Activated CD8-positive, alpha-beta T cell treated with anti-CD3 and anti-CD28 coated beads for 36 hours (primary cell): ENCODE results near the gene PROSER2. TPM values are rescaled to one million over a fixed set of nuclear protein-coding genes. Genes with fewer than 3 reads are reported as not detected.
A peak's percentile ranks its signal among the peaks of the same experiment; 100 is the strongest.

Experiments used
- ATAC-seq: fragments of 200-7000 bp; cut with Tn5 transposase; one replicate; pipeline ENCODE4 v1.10.0; 2021; ENCODE audit warnings: mild to moderate bottlenecking, moderate library complexity
- CTCF ChIA-PET: fragments of 350-600 bp; sonication (Branson Sonifier 250); formaldehyde crosslinking; loops from one replicate; lab custom pipeline; 2021; ENCODE audit warnings: antibody characterized with exemption; lab: Charles Lee
- POLR2A ChIA-PET: fragments of 350-600 bp; sonication (Branson Sonifier 250); formaldehyde crosslinking; loops from one replicate; lab custom pipeline; 2021; ENCODE audit warnings: antibody characterized with exemption; lab: Charles Lee
- DNase-seq: peaks from one replicate; pipeline ENCODE4 v3.0.0-alpha.2; 2020
- H3K27ac Mint-ChIP-seq: one replicate; pipeline ENCODE4 v1.8.0; 2021; ENCODE audit warnings: mild to moderate bottlenecking, mixed read lengths
- H3K27me3 Mint-ChIP-seq: one replicate; pipeline ENCODE4 v1.8.0; 2021; ENCODE audit warnings: mixed read lengths
- H3K36me3 Mint-ChIP-seq: one replicate; pipeline ENCODE4 v1.8.0; 2021; ENCODE audit warnings: low read depth, mixed read lengths
- H3K4me1 Mint-ChIP-seq: one replicate; pipeline ENCODE4 v1.8.0; 2021; ENCODE audit warnings: low read depth, mixed read lengths
- H3K4me3 Mint-ChIP-seq: one replicate; pipeline ENCODE4 v1.8.0; 2021; ENCODE audit warnings: mild to moderate bottlenecking, moderate library complexity, mixed read lengths
- H3K9me3 Mint-ChIP-seq: one replicate; pipeline ENCODE4 v1.8.0; 2021; ENCODE audit warnings: mixed read lengths
- intact Hi-C: fragments of 100-400 bp; cut with micrococcal nuclease; formaldehyde crosslinking; loops from one replicate; pipeline ENCODE4 v1.10.0; 2022
- total RNA-seq, 2 experiments: library from RNA; stranded (reverse); gene quantifications; one replicate each; pipeline ENCODE4 v1.2.3, GENCODE V29; 2021
- TF ChIP-seq, protein P1 (sequence below): fragments of 200-600 bp; IDR thresholded peaks from one replicate; pipeline ENCODE4 v1.8.0; 2022; ENCODE audit warnings: antibody characterized with exemption, mild to moderate bottlenecking

The PROSER2 gene
- total RNA-seq, 2 experiments from 2014 or later, result 1.1 to 1.7 TPM

- Mint-ChIP-seq H3K27me3 (peaks cover 42% of the 10 kb centered on the region), H3K4me1 (peaks cover 12% of the 10 kb centered on the region)
- CTCF ChIA-PET, result interaction anchor here (1.2 to 1.6 kb wide), 2 partner anchors 41 to 162 kb away, joined by 3 to 5 read pairs; no protein-coding TSS in a partner anchor
These were observed 1.2 kb downstream of the PROSER2 start for GRCh38 chr10:11824376-11824775.

DNA sequence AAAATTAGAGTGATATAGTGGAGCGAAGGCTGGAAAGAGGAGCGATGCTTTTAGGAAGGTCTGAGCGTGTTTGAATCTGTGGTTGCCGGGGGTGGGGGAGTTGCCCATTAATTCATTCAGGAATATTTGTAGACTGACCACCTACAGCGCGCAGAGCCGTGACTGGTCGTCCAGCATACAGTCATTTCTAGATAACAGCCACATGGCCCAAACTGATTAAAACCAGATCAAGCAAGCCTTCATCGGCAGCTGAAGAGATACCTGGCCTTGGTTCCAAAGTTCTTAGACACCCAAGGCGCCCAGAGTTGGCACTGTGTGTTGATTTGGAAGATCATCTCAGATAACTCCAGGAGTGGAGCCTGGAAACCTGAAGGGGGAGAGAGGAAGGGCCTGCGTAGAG lies 1.7 kb downstream of the PROSER2 start:
- ChIA-PET POLR2A (interaction anchor here (0.7 kb wide), 1 partner anchor 309 kb away, joined by 3 read pairs; no protein-coding TSS in a partner anchor), CTCF (interaction anchor here (1.2 to 1.6 kb wide), 2 partner anchors 42 to 162 kb away, joined by 3 to 5 read pairs; no protein-coding TSS in a partner anchor)
- Mint-ChIP-seq H3K4me3 (no peak overlapping the region), H3K27ac (no peak overlapping the region), H3K9me3 (no peaks in the 10 kb centered on the region), H3K36me3 (no peaks in the 10 kb centered on the region), H3K4me1 (peaks cover 8% of the 10 kb centered on the region), H3K27me3 (peaks cover 44% of the 10 kb centered on the region)
- intact Hi-C loops, result no loop called here
- DNase-seq (no peak), ATAC-seq (no peak)
- TF ChIP-seq, protein P1, sequence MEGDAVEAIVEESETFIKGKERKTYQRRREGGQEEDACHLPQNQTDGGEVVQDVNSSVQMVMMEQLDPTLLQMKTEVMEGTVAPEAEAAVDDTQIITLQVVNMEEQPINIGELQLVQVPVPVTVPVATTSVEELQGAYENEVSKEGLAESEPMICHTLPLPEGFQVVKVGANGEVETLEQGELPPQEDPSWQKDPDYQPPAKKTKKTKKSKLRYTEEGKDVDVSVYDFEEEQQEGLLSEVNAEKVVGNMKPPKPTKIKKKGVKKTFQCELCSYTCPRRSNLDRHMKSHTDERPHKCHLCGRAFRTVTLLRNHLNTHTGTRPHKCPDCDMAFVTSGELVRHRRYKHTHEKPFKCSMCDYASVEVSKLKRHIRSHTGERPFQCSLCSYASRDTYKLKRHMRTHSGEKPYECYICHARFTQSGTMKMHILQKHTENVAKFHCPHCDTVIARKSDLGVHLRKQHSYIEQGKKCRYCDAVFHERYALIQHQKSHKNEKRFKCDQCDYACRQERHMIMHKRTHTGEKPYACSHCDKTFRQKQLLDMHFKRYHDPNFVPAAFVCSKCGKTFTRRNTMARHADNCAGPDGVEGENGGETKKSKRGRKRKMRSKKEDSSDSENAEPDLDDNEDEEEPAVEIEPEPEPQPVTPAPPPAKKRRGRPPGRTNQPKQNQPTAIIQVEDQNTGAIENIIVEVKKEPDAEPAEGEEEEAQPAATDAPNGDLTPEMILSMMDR, result no peak

More at GRCh38 chr10:11824376-11824775, 1.2 kb downstream of the PROSER2 start:
- no peak for ATAC-seq
- Mint-ChIP-seq H3K9me3 (no peaks in the 10 kb centered on the region), H3K27ac (peak overlapping the region; percentile 47), H3K4me3 (peak overlapping the region; percentile 74), H3K36me3 (no peaks in the 10 kb centered on the region)
- POLR2A ChIA-PET, result interaction anchor here (0.7 kb wide), 1 partner anchor 309 kb away, joined by 3 read pairs; no protein-coding TSS in a partner anchor
- intact Hi-C loops, result no loop called here
- no peak for DNase-seq
- TF ChIP-seq, protein P1, result no peak

DNA sequence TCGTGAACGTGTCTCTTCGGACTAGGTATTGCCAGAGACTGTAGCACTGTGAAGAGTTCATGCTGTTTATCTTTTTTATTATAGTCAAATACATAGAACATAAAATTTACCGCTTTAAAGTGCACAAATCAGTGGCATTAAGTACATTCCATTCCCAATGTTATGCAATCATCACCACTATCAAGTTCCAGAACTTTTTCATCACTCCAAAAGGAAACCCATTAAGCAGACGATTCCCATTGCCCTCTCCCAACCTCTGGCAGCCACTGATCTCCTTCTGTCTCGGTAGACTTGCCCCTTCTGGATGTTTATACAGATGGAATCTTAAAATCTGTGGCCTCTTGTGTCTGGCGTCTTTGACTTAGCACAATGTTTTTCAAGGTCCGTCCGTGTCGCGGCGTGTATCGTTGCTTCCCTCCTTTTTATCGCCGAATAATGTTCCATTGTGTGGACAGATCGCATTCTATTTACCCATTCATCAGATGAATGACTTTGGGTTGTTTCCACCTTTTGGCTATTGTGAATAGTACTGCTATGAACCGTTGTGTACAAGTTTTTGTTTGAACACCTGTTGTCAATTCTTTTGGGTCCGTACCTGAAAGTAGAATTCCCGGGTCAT lies 2.7 kb downstream of the PROSER2 start:
- ChIA-PET POLR2A (no interaction called here), CTCF (interaction anchor here (1.6 kb wide), 1 partner anchor 161 kb away, joined by 5 read pairs; no protein-coding TSS in a partner anchor)
- Mint-ChIP-seq H3K9me3 (no peaks in the 10 kb centered on the region), H3K27me3 (peaks cover 46% of the 10 kb centered on the region), H3K27ac (no peak overlapping the region), H3K4me1 (peaks cover 8% of the 10 kb centered on the region), H3K4me3 (no peak overlapping the region), H3K36me3 (no peaks in the 10 kb centered on the region)
- ATAC-seq (no peak), DNase-seq (no peak)
- intact Hi-C loops, result no loop called here
- TF ChIP-seq, protein P1, result no peak

DNA sequence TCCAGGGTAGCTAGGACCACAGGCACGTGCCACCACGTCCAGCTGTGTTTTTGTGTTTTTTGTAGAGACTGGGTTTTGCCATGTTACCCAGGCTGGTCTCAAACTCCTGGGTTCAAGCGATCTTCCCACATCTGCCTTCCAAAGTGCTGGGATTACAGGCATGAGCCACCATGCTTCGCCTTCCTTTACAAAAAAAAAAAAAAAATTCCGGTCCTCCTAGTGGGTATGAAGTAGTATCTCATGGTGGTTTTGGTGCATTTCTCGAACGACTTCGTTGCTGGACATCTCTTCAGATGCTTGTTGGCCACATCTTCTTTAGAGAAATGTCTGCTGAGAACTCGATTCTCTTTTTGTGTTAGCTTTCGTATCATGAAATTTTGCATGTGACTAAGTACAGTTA lies 3.9 kb downstream of the PROSER2 start:
- H3K27ac Mint-ChIP-seq, result no peak overlapping the region

More for the DNA sequence above, 3.9 kb downstream of the PROSER2 start:
- POLR2A ChIA-PET, result interaction anchor here (0.6 kb wide), 1 partner anchor 305 kb away, joined by 3 read pairs; no protein-coding TSS in a partner anchor
- ATAC-seq (no peak), DNase-seq (no peak)
- CTCF ChIA-PET, result interaction anchor here (0.6 kb wide), 1 partner anchor 900 kb away, joined by 4 read pairs; no protein-coding TSS in a partner anchor
- peaks cover 41% of the 10 kb centered on the region for H3K27me3 Mint-ChIP-seq
- H3K9me3 Mint-ChIP-seq, result no peaks in the 10 kb centered on the region
- intact Hi-C loops, result no loop called here
- TF ChIP-seq, protein P1, result no peak
- H3K4me3 Mint-ChIP-seq, result no peak overlapping the region
- no peaks in the 10 kb centered on the region for H3K36me3 Mint-ChIP-seq
- H3K4me1 Mint-ChIP-seq, result peaks cover 8% of the 10 kb centered on the region
